Measurements from ENCODE around the gene DUX4.
"Not testable (repeated sequence)": the region's sequence is repeated elsewhere in the genome, so short reads cannot be mapped to it uniquely, and the experiment has no call there.

- not testable (repeated sequence) for TF ChIP-seq CTCF (IDR thresholded peaks at IDR 0.05; ENCODE audit: control extremely low read depth in 1 of 3, insufficient read depth in 1 of 3, low read depth in 1 of 3, low read length in 3 of 3); EZH2 (IDR thresholded peaks at IDR 0.05; ENCODE audit: low read depth, low read length, severe bottlenecking); BRCA1 (IDR thresholded peaks at IDR 0.05; ENCODE audit: low read depth, low read length); ATF2 (IDR thresholded peaks at IDR 0.05; ENCODE audit: low read length); POLR2AphosphoS5 (IDR thresholded peaks at IDR 0.05; ENCODE audit: low read depth, low read length); RBBP5 (IDR thresholded peaks at IDR 0.05; ENCODE audit: borderline replicate concordance, low read depth, low read length); MAFK (IDR thresholded peaks at IDR 0.05; ENCODE audit: low read depth, low read length); ASH2L (IDR thresholded peaks at IDR 0.05; ENCODE audit: low read length); NANOG (IDR thresholded peaks at IDR 0.05; ENCODE audit: insufficient read depth, low read depth, low read length, poor library complexity, severe bottlenecking)
Observed at GRCh38 chr4:190181481-190182100, 8.0 kb downstream of the DUX4 start.
